Measurements from ENCODE around the gene STAU1. TPM values are rescaled to one million over a fixed set of nuclear protein-coding genes. Genes with fewer than 3 reads are reported as not detected.
"Not testable (repeated sequence)": the region's sequence is repeated elsewhere in the genome, so short reads cannot be mapped to it uniquely, and the experiment has no call there.

STAU1 gene
- total and polyA plus RNA-seq, 10 of the 15 experiments (the other 5 are each of a cell fraction or from before 2014, with no cell fraction given): 13.9 to 66.2 (median 45.6) TPM

- no peak for TF ChIP-seq KDM1A (IDR thresholded peaks at IDR 0.05; ENCODE audit: borderline replicate concordance)
- TF ChIP-seq POLR2AphosphoS5 (IDR thresholded peaks at IDR 0.05; ENCODE audit: low read length): no peak
These were observed 51.1 kb downstream of the STAU1 start (continued) for GRCh38 chr20:49136817-49137571.

- POLR2A ChIA-PET: interaction anchor here (0.6 to 1.5 kb wide), 4 partner anchors 10 to 82 kb away, joined by 3 to 4 read pairs (median 4); no protein-coding TSS in a partner anchor
- H3K36me3 ChIP-seq (ENCODE audit: control insufficient read depth in 2 of 2, insufficient read depth in 2 of 2, low read length in 1 of 2): peaks cover 9 to 28% of the 10 kb centered on the region in 2 experiments
- BruUV-seq (replicated peaks); H3K79me2 ChIP-seq (ENCODE audit: control insufficient read depth, insufficient read depth, low read length); H2AFZ ChIP-seq (ENCODE audit: control insufficient read depth, low read depth, low read length); FAIRE-seq; intact Hi-C loops (cut with micrococcal nuclease; ENCODE audit: unreplicated experiment); H3K4me2 ChIP-seq (ENCODE audit: control insufficient read depth, insufficient read depth); ATAC-seq; H3K4me1 ChIP-seq (ENCODE audit: control insufficient read depth, insufficient read depth, low read length); DNase-seq (ENCODE audit: low read depth, low spot score); H3K27ac ChIP-seq (ENCODE audit: control insufficient read depth, insufficient read depth); H3K9ac ChIP-seq (ENCODE audit: control insufficient read depth, insufficient read depth, low read length); H3K4me3 ChIP-seq; H4K20me1 ChIP-seq (ENCODE audit: control insufficient read depth, insufficient read depth); H3K9me3 ChIP-seq (replicated peaks; ENCODE audit: control insufficient read depth, insufficient read depth, low read length); H3K27me3 ChIP-seq (replicated peaks in 1 of 2; ENCODE audit: control insufficient read depth in 2 of 2, insufficient read depth in 2 of 2, low read length in 1 of 2): not testable (repeated sequence)
- CTCF ChIA-PET: interaction anchor here (0.6 to 9.3 kb wide), 5 partner anchors 31 to 77 kb away, joined by 3 to 333 read pairs (median 27); no protein-coding TSS in a partner anchor
- WGBS (ENCODE audit: insufficient coverage, insufficient replicate concordance, low lambda C conversion rate, missing lambda C conversion rate): 86% methylated on average over 8 of the region's 8 CpGs
- RAD21 ChIA-PET (ENCODE audit: unreplicated experiment): interaction anchor here (1.0 to 4.4 kb wide), 2 partner anchors 50 to 82 kb away, joined by 4 to 79 read pairs; partner anchors contain the start of gene DDX27
- SMC1A ChIA-PET (ENCODE audit: uncharacterized antibody, unreplicated experiment): interaction anchor here (0.6 to 3.0 kb wide), 8 partner anchors 30 to 211 kb away, joined by 3 to 65 read pairs (median 3); partner anchors contain the start of gene DDX27
- TF ChIP-seq REST (IDR thresholded peaks at IDR 0.05; ENCODE audit: low read depth, low read length): peak; percentile 11; the same call in 1 of the 2 replicates
- in situ Hi-C loops (cut with MboI): loop anchor here (5.0 kb wide), 1 partner anchor 83 kb away; the partner anchor contains the start of gene DDX27
These were observed 53.3 kb downstream of the STAU1 start for GRCh38 chr20:49134797-49135196.
